Glutamatergic neuron (in vitro differentiated cells): ENCODE measurements around the gene PRPH. TPM values are rescaled to one million over a fixed set of nuclear protein-coding genes. Genes with fewer than 3 reads are reported as not detected.
A peak's percentile ranks its signal among the peaks of the same experiment; 100 is the strongest.
"Not testable (repeated sequence)": the region's sequence is repeated elsewhere in the genome, so short reads cannot be mapped to it uniquely, and the experiment has no call there.

Experiments used
- DNase-seq: peaks from one replicate; pipeline ENCODE4 v3.0.0; 2022
- H3K27ac Mint-ChIP-seq: one replicate; pipeline ENCODE4 v1.8.0; 2020; ENCODE audit warnings: mild to moderate bottlenecking, mixed read lengths, inconsistent platforms; ENCODE audit not compliant: unreplicated experiment
- H3K27me3 Mint-ChIP-seq: one replicate; pipeline ENCODE4 v1.8.0; 2020; ENCODE audit warnings: mild to moderate bottlenecking, moderate library complexity, mixed read lengths, inconsistent platforms; ENCODE audit not compliant: unreplicated experiment
- H3K36me3 Mint-ChIP-seq: one replicate; pipeline ENCODE4 v1.8.0; 2020; ENCODE audit warnings: mild to moderate bottlenecking, mixed read lengths, inconsistent platforms; ENCODE audit not compliant: unreplicated experiment
- H3K4me1 Mint-ChIP-seq: one replicate; pipeline ENCODE4 v1.8.0; 2020; ENCODE audit warnings: mild to moderate bottlenecking, low read depth, mixed read lengths, inconsistent platforms; ENCODE audit not compliant: unreplicated experiment
- H3K4me3 Mint-ChIP-seq: one replicate; pipeline ENCODE4 v1.8.0; 2020; ENCODE audit warnings: mild to moderate bottlenecking, mixed read lengths, inconsistent platforms; ENCODE audit not compliant: unreplicated experiment
- H3K9me3 Mint-ChIP-seq: one replicate; pipeline ENCODE4 v1.8.0; 2020; ENCODE audit warnings: mild to moderate bottlenecking, moderate library complexity, mixed read lengths, inconsistent platforms; ENCODE audit not compliant: unreplicated experiment
- CTCF ChIP-seq: fragments of 200-600 bp; sonication (generic); IDR thresholded peaks from one replicate; pipeline ENCODE4 v1.5.0; 2021; ENCODE audit not compliant: partially characterized antibody, unreplicated experiment
- total RNA-seq: library from RNA; stranded (reverse); fragmentation: NEBNext Ultra II Directional; extraction: Animal tissue kit (Norgen Biotek cat#: 25700); gene quantifications from one replicate; pipeline ENCODE4 v1.2.1, GENCODE V29; 2021; ENCODE audit not compliant: unreplicated experiment

The PRPH gene
- total RNA-seq, 1 donor from 2014 or later: 2,189 TPM

GRCh38 chr12:49282302-49282701 is 12.6 kb upstream of the PRPH start:
- Mint-ChIP-seq H3K27ac (peak overlapping the region; percentile 90), H3K9me3 (peaks cover 12% of the 10 kb centered on the region), H3K27me3 (peaks cover 4% of the 10 kb centered on the region), H3K36me3 (no peaks in the 10 kb centered on the region), H3K4me3 (no peak overlapping the region), H3K4me1 (peaks cover 30% of the 10 kb centered on the region)
- TF ChIP-seq CTCF: no peak
- no peak for DNase-seq

- H3K36me3 Mint-ChIP-seq, DNase-seq, H3K4me3 Mint-ChIP-seq, H3K27me3 Mint-ChIP-seq: not testable (repeated sequence)
- Mint-ChIP-seq H3K9me3 (peaks cover 10% of the 10 kb centered on the region), H3K4me1 (peaks cover 25% of the 10 kb centered on the region), H3K27ac (peak overlapping the region; percentile 90)
These were observed 12.1 kb upstream of the PRPH start for GRCh38 chr12:49282740-49283375.

GRCh38 chr12:49283541-49284429 is 11.2 kb upstream of the PRPH start:
- peak; percentile 33 for DNase-seq
- Mint-ChIP-seq H3K27me3 (peaks cover 4% of the 10 kb centered on the region), H3K4me1 (peaks cover 24% of the 10 kb centered on the region), H3K4me3 (peak overlapping the region; percentile 38), H3K9me3 (peaks cover 10% of the 10 kb centered on the region), H3K36me3 (no peaks in the 10 kb centered on the region), H3K27ac (peak overlapping the region; percentile 86)
- TF ChIP-seq CTCF: peak; percentile 29

GRCh38 chr12:49284672-49285071 is 10.3 kb upstream of the PRPH start:
- Mint-ChIP-seq H3K27me3 (peaks cover 2% of the 10 kb centered on the region), H3K4me1 (peaks cover 19% of the 10 kb centered on the region), H3K4me3 (peak overlapping the region; percentile 20), H3K36me3 (no peaks in the 10 kb centered on the region), H3K27ac (peak overlapping the region; percentile 86), H3K9me3 (peaks cover 10% of the 10 kb centered on the region)
- TF ChIP-seq CTCF: no peak
- DNase-seq: no peak

- Mint-ChIP-seq H3K4me1 (peaks cover 8% of the 10 kb centered on the region), H3K27me3 (peaks cover 8% of the 10 kb centered on the region), H3K4me3 (no peak overlapping the region), H3K9me3 (peaks cover 14% of the 10 kb centered on the region), H3K27ac (peak overlapping the region; percentile 24), H3K36me3 (no peaks in the 10 kb centered on the region)
- TF ChIP-seq CTCF: no peak
- DNase-seq: no peak
These were observed 7.1 kb upstream of the PRPH start for GRCh38 chr12:49287876-49288275.
